Epithelial cell of esophagus (primary cell): Measurements from ENCODE around the gene STK16.

Source experiments
- DNase-seq: peaks from one replicate; pipeline ENCODE4 v3.0.0; 2010; ENCODE audit warnings: low read depth
- H3K4me3 ChIP-seq: 2 replicates; pipeline ENCODE4 v1.5.1; 2011; ENCODE audit warnings: mild to moderate bottlenecking, low read length, control low read depth
- CTCF ChIP-seq: IDR thresholded peaks from 2 replicates; pipeline ENCODE4 v1.5.1; 2011; ENCODE audit warnings: low read depth, mild to moderate bottlenecking, low read length, control low read depth, inconsistent platforms; ENCODE audit not compliant: insufficient read depth; ENCODE audit errors: missing control alignments

STK16 gene

GRCh38 chr2:219296142-219296541 lies 50.9 kb downstream of the STK16 start:
- no peak for TF ChIP-seq CTCF
- no peak for DNase-seq
- no peak overlapping the region for H3K4me3 ChIP-seq

- DNase-seq: no peak
- no peak overlapping the region for H3K4me3 ChIP-seq
- no peak for TF ChIP-seq CTCF
Measured at GRCh38 chr2:219296631-219297391, 51.5 kb downstream of the STK16 start.

GRCh38 chr2:219297766-219298456 lies 52.6 kb downstream of the STK16 start:
- DNase-seq: no peak
- H3K4me3 ChIP-seq: no peak overlapping the region
- TF ChIP-seq CTCF: peak; percentile 26

GRCh38 chr2:219298759-219299371 lies 53.6 kb downstream of the STK16 start:
- peak; percentile 95 for TF ChIP-seq CTCF
- peak; percentile 79 for DNase-seq
- H3K4me3 ChIP-seq: no peak overlapping the region

- DNase-seq: no peak
- no peak for TF ChIP-seq CTCF
- H3K4me3 ChIP-seq: no peak overlapping the region
Measured at GRCh38 chr2:219299372-219299760, 54.1 kb downstream of the STK16 start.
